ENCODE results near the gene YJEFN3.

The YJEFN3 gene

DNA sequence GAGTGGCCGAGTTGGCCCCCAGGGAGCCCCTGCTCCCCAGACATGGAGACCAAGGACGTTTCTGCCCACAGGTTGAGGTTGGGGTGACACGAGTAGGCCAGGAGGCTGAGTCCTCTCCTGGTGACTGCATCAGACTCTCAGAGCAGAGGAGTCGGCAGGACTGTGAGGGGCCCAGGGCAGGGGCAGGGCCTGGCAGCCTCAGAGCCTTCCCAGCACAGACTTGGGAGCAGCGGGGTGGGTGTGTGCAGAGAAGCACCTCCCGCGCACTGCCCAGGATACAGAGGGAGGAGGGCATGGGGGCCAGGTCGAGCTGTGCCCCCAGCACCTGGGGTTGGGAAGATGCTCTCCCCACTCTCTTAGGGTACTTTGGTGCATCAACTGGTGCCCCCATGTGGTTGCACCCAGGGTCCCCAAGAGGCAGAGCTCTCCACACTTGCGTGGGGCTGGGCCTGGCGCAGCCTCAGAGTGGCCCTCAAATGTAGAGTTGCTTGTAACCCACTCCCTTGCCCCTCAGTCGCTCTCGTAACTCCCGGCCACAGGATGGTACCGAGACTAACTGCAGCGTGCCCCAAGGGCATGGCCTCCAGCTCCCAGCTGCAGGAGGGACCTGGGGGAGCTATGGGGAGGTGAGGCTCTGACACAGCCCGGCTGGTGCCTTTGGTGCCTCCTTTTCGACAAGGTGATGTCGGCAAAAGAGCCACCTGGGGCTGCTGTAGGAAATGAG, 29.3 kb upstream of the YJEFN3 start:
- Histone ChIP-seq H3K36me3 (ENCODE audit: control insufficient read depth in 2 of 2, insufficient read depth in 2 of 2, low read length in 2 of 2) (peaks cover 42 to 53% of the 10 kb centered on the region in 2 donors), H3K4me3 (ENCODE audit: low read length in 2 of 2) (no peak overlapping the region), H3K4me1 (ENCODE audit: control insufficient read depth, insufficient read depth, low read length) (peaks cover 8% of the 10 kb centered on the region), H3K27ac (ENCODE audit: low read length) (no peak overlapping the region), H3K27me3 (ENCODE audit: control insufficient read depth in 1 of 2, insufficient read depth in 2 of 2, low read length in 2 of 2) (no peaks in the 10 kb centered on the region), H3K9ac (ENCODE audit: low read length in 2 of 2) (no peak overlapping the region), H3K9me3 (ENCODE audit: control insufficient read depth in 2 of 2, low read length in 2 of 2) (no peaks in the 10 kb centered on the region)

DNA sequence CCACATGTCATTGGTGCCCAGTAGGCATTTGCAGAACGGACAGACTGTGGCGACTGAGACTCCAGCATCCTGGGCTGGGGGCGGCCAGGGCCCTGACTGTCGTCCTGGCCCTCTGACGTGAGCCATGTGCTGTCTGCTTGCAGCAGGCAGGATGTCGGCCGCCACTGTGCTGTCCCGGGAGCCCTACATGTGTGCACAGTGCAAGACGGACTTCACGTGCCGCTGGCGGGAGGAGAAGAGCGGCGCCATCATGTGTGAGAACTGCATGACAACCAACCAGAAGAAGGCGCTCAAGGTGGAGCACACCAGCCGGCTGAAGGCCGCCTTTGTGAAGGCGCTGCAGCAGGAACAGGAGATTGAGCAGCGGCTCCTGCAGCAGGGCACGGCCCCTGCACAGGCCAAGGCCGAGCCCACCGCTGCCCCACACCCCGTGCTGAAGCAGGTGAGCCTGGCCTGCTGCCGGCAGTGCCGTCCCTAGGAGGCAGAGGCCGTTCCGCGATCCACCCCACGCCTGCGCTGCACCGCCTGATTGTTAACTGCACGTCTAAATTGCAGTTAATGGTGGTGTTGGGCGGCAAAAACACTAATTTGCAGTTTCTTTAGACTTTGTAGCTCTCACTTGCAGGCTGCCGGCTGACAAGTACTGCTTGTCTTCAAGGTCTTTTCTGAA, 27.6 kb upstream of the YJEFN3 start:
- H3K4me1 ChIP-seq (ENCODE audit: control insufficient read depth, insufficient read depth, low read length): peaks cover 8% of the 10 kb centered on the region
- no peak overlapping the region for H3K9ac ChIP-seq (ENCODE audit: low read length in 2 of 2)
- no peaks in the 10 kb centered on the region for H3K9me3 ChIP-seq (ENCODE audit: control insufficient read depth in 2 of 2, low read length in 2 of 2)
- H3K36me3 ChIP-seq (ENCODE audit: control insufficient read depth in 2 of 2, insufficient read depth in 2 of 2, low read length in 2 of 2): peaks cover 42 to 51% of the 10 kb centered on the region in 2 donors
- no peak overlapping the region for H3K27ac ChIP-seq (ENCODE audit: low read length)
- no peak overlapping the region for H3K4me3 ChIP-seq (ENCODE audit: low read length in 2 of 2)
- no peaks in the 10 kb centered on the region for H3K27me3 ChIP-seq (ENCODE audit: control insufficient read depth in 1 of 2, insufficient read depth in 2 of 2, low read length in 2 of 2)

DNA sequence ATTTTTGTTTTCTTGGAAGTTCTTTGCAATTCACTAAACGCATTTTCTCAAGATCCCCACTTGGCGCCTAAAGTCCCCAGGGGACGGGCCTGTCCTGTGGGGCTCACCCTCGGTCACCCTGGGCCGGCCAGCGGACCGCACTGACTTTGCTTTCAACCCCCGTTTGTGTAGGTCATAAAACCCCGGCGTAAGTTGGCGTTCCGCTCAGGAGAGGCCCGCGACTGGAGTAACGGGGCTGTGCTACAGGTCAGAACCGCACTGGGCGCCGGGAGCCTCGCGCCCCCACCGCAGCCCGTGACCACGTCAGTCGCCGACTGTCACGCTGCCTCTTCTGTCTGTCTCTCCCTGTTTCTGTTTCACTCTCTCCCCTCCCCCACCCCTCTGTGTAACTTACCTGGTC, 26.9 kb upstream of the YJEFN3 start:
- no peaks in the 10 kb centered on the region for H3K9me3 ChIP-seq (ENCODE audit: control insufficient read depth in 2 of 2, low read length in 2 of 2)
- peaks cover 39 to 47% of the 10 kb centered on the region in 2 donors for H3K36me3 ChIP-seq (ENCODE audit: control insufficient read depth in 2 of 2, insufficient read depth in 2 of 2, low read length in 2 of 2)

DNA sequence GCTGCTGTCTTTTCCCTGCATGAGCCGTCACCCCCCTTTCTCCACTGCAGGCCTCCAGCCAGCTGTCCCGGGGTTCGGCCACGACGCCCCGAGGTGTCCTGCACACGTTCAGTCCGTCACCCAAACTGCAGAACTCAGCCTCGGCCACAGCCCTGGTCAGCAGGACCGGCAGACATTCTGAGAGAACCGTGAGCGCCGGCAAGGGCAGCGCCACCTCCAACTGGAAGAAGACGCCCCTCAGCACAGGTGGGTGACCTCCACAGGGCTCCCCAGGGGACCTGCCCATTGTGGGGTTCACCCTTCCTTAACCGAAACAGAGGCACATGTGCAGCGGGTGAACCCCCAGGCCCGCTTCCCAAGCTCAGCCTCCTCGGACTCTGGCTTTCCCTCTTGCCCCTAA, 26.4 kb upstream of the YJEFN3 start:
- H3K4me3 ChIP-seq (ENCODE audit: low read length in 2 of 2): no peak overlapping the region
- H3K36me3 ChIP-seq (ENCODE audit: control insufficient read depth in 2 of 2, insufficient read depth in 2 of 2, low read length in 2 of 2): peaks cover 39 to 47% of the 10 kb centered on the region in 2 donors
- no peaks in the 10 kb centered on the region for H3K27me3 ChIP-seq (ENCODE audit: control insufficient read depth in 1 of 2, insufficient read depth in 2 of 2, low read length in 2 of 2)
- peaks cover 8% of the 10 kb centered on the region for H3K4me1 ChIP-seq (ENCODE audit: control insufficient read depth, insufficient read depth, low read length)
- H3K9me3 ChIP-seq (ENCODE audit: control insufficient read depth in 2 of 2, low read length in 2 of 2): no peaks in the 10 kb centered on the region
- H3K27ac ChIP-seq (ENCODE audit: low read length): no peak overlapping the region
- no peak overlapping the region for H3K9ac ChIP-seq (ENCODE audit: low read length in 2 of 2)

More for the DNA sequence above, 26.9 kb upstream of the YJEFN3 start:
- Histone ChIP-seq H3K9ac (ENCODE audit: low read length in 2 of 2) (no peak overlapping the region), H3K27me3 (ENCODE audit: control insufficient read depth in 1 of 2, insufficient read depth in 2 of 2, low read length in 2 of 2) (no peaks in the 10 kb centered on the region), H3K4me1 (ENCODE audit: control insufficient read depth, insufficient read depth, low read length) (peaks cover 8% of the 10 kb centered on the region), H3K27ac (ENCODE audit: low read length) (no peak overlapping the region), H3K4me3 (ENCODE audit: low read length in 2 of 2) (no peak overlapping the region)

DNA sequence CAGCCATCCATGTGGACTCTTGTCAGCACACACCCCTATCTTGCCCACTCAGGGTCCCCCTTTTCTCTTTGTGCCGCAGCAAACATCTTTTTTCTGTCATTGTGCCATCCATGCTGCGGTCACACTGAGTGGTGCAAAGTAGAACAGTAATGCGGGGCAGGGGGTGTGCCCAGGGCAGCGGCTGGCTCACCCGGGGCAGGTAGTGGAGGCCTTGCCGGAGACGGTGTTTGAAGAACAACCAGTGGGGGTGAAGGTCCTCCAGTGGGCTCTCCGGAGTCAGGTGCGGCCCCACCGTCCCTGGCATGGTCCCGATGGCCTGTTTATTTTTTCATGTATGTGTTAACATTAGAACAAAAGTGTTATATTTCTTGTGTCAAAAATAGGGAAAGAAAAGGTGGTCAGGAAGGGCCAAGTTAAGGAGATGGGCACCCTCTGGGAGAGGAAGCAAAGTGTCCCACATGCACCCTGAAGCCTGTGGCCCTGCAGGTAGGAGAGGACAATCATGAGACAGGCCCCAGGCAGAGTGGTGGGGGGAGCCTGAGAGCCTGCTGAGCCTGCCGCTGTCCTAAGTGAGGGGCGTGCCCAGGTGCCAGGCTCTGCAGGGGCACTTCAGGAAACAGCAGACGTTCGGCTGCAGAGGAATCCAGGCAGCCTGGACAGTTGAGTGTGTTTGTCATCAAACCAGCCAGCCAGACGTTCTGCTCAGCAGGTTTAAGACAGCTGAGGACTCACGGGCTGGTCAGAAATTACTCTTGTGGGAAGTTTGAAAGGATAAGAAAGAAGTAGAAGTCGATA, 25.7 kb upstream of the YJEFN3 start:
- Histone ChIP-seq H3K27ac (ENCODE audit: low read length) (no peak overlapping the region), H3K36me3 (ENCODE audit: control insufficient read depth in 2 of 2, insufficient read depth in 2 of 2, low read length in 2 of 2) (peaks cover 43% of the 10 kb centered on the region in 2 donors), H3K4me1 (ENCODE audit: control insufficient read depth, insufficient read depth, low read length) (peaks cover 8% of the 10 kb centered on the region), H3K4me3 (ENCODE audit: low read length in 2 of 2) (no peak overlapping the region), H3K27me3 (ENCODE audit: control insufficient read depth in 1 of 2, insufficient read depth in 2 of 2, low read length in 2 of 2) (no peaks in the 10 kb centered on the region), H3K9me3 (ENCODE audit: control insufficient read depth in 2 of 2, low read length in 2 of 2) (no peaks in the 10 kb centered on the region), H3K9ac (ENCODE audit: low read length in 2 of 2) (no peak overlapping the region)

DNA sequence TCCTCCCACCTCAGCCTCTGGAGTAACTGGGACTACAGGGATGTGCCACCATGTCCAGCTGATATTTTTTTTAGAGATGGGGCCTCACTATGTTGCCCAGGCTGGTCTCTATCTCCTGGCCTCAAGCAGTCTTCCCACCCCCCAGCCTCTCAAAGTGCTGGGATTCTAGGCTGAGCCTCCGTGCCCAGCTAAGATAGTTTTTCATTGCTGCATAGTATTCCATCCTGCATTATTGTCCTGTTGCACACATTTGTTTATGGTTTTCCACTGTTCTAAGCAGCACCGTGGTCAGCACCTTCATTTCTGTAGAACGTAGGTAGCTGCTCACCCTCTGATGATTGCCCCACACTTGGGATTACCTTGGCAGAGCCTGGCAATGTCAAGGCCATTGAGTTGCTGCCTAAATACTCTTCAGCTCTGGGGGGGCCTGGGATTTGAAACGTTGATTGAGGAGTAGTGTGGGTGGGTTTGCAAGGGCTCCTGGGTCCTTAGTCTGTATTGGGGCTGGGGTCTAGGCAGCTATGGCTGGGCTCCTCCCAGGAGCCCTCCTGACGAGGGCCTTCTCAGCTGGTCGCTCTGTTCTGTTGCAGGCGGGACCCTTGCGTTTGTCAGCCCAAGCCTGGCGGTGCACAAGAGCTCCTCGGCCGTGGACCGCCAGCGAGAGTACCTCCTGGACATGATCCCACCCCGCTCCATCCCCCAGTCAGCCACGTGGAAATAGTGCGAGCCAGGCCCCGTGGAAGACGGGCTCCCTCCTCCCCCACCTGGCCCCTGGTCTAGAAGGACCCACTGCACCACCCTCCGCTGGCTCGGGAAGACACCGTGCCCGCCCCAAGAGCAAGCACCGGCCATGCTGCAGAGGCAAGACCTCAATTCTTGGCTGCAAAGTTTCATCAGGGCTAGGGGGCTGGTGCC, 23.7 kb upstream of the YJEFN3 start:
- Histone ChIP-seq H3K4me3 (ENCODE audit: low read length in 2 of 2) (no peak overlapping the region), H3K4me1 (ENCODE audit: control insufficient read depth, insufficient read depth, low read length) (peaks cover 8% of the 10 kb centered on the region), H3K36me3 (ENCODE audit: control insufficient read depth in 2 of 2, insufficient read depth in 2 of 2, low read length in 2 of 2) (peaks cover 26 to 34% of the 10 kb centered on the region in 2 donors), H3K27me3 (ENCODE audit: control insufficient read depth in 1 of 2, insufficient read depth in 2 of 2, low read length in 2 of 2) (no peaks in the 10 kb centered on the region), H3K9ac (ENCODE audit: low read length in 2 of 2) (no peak overlapping the region), H3K27ac (ENCODE audit: low read length) (no peak overlapping the region), H3K9me3 (ENCODE audit: control insufficient read depth in 2 of 2, low read length in 2 of 2) (no peaks in the 10 kb centered on the region)

DNA sequence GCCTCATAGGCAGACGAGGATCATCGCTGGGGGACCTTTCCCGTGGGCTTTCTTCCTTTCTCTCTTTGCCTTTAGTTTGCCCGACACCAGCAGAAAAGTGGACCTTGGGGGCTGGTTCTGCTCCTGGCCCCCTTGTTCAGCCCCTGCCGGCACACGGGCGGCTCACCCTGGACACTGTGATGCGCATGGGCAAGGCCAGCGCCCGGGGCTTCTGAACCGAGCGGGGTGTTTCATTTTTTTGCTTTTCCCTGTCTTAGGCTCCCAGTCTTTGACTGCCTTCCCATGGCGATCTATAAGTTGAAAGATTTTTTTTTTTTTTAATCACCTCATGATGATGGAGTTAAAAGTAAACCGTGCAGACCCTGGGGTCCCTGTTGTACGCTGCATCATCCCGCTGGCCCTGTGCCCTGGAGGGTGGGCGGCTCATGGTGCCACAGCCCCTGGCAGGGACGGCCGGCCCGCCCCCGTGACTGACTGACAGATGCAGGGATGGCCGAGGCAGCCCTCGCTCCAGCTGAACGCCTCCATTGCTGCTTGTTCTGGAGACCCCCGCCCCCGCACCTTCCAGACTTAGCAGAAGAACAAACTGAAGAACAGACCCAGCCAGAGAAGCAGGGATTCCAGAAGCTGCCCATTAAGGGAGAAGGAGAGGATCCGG, 22.9 kb upstream of the YJEFN3 start:
- H3K4me3 ChIP-seq (ENCODE audit: low read length in 2 of 2): no peak overlapping the region
- H3K27me3 ChIP-seq (ENCODE audit: control insufficient read depth in 1 of 2, insufficient read depth in 2 of 2, low read length in 2 of 2): no peaks in the 10 kb centered on the region
- peaks cover 21 to 28% of the 10 kb centered on the region in 2 donors for H3K36me3 ChIP-seq (ENCODE audit: control insufficient read depth in 2 of 2, insufficient read depth in 2 of 2, low read length in 2 of 2)
- H3K9me3 ChIP-seq (ENCODE audit: control insufficient read depth in 2 of 2, low read length in 2 of 2): no peaks in the 10 kb centered on the region
- no peak overlapping the region for H3K27ac ChIP-seq (ENCODE audit: low read length)
- H3K9ac ChIP-seq (ENCODE audit: low read length in 2 of 2): no peak overlapping the region
- H3K4me1 ChIP-seq (ENCODE audit: control insufficient read depth, insufficient read depth, low read length): peaks cover 8% of the 10 kb centered on the region

DNA sequence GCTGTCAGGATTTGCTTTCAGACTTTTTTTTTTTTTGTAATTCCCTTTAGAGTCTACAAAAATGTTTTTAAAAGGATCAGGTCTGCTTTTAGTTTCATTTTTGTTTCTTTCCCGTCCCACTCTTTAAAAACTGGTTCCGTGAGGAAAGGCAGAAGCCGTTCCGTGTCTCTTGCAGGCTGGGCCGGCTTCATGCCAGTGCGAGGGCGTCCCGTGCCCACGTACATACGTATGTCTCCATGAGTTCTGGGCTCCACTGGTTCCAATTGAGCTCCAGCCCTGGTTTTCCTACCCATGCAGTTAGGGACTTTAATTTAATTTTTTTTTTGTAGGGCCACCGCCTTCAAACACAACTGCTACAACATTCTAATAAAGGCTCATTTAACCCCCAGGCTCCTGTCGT, 22.1 kb upstream of the YJEFN3 start:
- Histone ChIP-seq H3K27me3 (ENCODE audit: control insufficient read depth in 1 of 2, insufficient read depth in 2 of 2, low read length in 2 of 2) (no peaks in the 10 kb centered on the region), H3K9me3 (ENCODE audit: control insufficient read depth in 2 of 2, low read length in 2 of 2) (no peaks in the 10 kb centered on the region), H3K4me3 (ENCODE audit: low read length in 2 of 2) (no peak overlapping the region), H3K36me3 (ENCODE audit: control insufficient read depth in 2 of 2, insufficient read depth in 2 of 2, low read length in 2 of 2) (peaks cover 15 to 28% of the 10 kb centered on the region in 2 donors), H3K4me1 (ENCODE audit: control insufficient read depth, insufficient read depth, low read length) (peaks cover 8% of the 10 kb centered on the region), H3K9ac (ENCODE audit: low read length in 2 of 2) (no peak overlapping the region), H3K27ac (ENCODE audit: low read length) (no peak overlapping the region)

DNA sequence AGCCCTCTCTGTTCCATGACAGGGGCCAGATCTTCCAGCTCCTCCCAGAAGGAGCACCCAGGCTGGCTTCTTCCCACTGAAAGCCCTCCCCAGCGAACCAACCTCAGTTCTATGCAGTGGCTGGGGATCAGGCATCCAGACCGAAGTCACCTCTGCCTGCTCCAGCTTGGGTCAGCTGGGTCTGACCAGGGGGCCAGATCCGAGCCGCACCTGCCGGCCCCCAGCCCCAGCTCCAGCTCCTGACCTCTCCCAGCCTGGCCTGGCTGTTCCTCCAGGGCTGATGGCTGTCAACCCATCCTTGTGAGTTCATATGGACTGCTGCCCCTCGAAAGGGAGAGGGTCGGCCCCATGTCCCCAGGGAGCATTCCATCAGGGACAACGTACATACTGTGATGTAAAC, 21.4 kb upstream of the YJEFN3 start:
- peaks cover 11 to 21% of the 10 kb centered on the region in 2 donors for H3K36me3 ChIP-seq (ENCODE audit: control insufficient read depth in 2 of 2, insufficient read depth in 2 of 2, low read length in 2 of 2)
- no peaks in the 10 kb centered on the region for H3K9me3 ChIP-seq (ENCODE audit: control insufficient read depth in 2 of 2, low read length in 2 of 2)
- no peak overlapping the region for H3K27ac ChIP-seq (ENCODE audit: low read length)
- H3K4me3 ChIP-seq (ENCODE audit: low read length in 2 of 2): no peak overlapping the region
- no peaks in the 10 kb centered on the region for H3K27me3 ChIP-seq (ENCODE audit: control insufficient read depth in 1 of 2, insufficient read depth in 2 of 2, low read length in 2 of 2)
- H3K4me1 ChIP-seq (ENCODE audit: control insufficient read depth, insufficient read depth, low read length): peaks cover 8% of the 10 kb centered on the region
- H3K9ac ChIP-seq (ENCODE audit: low read length in 2 of 2): no peak overlapping the region

DNA sequence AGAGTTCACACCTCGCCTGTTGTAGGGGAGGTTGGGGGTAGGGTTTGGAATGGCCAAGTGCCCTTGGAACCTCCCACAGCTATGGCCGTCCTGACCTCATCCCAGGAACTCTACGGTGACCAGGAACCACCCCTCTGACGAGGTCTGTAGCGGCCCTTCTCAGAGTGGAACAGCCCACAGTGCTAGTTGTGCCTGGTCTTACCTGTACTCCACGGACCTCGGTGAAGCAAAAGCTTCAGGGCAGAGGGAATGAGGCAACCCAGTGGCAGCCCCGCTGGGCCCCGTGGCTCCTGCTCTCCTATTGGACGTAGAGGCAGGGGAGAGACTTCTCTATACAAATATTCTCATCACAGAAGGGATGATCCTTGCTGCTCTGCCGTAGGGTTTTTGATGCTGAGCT, 20.5 kb upstream of the YJEFN3 start:
- peaks cover 8 to 15% of the 10 kb centered on the region in 2 donors for H3K36me3 ChIP-seq (ENCODE audit: control insufficient read depth in 2 of 2, insufficient read depth in 2 of 2, low read length in 2 of 2)
- no peak overlapping the region for H3K4me3 ChIP-seq (ENCODE audit: low read length in 2 of 2)
- H3K27me3 ChIP-seq (ENCODE audit: control insufficient read depth in 1 of 2, insufficient read depth in 2 of 2, low read length in 2 of 2): no peaks in the 10 kb centered on the region
- no peaks in the 10 kb centered on the region for H3K9me3 ChIP-seq (ENCODE audit: control insufficient read depth in 2 of 2, low read length in 2 of 2)
- H3K27ac ChIP-seq (ENCODE audit: low read length): no peak overlapping the region
- H3K4me1 ChIP-seq (ENCODE audit: control insufficient read depth, insufficient read depth, low read length): peaks cover 5% of the 10 kb centered on the region
- H3K9ac ChIP-seq (ENCODE audit: low read length in 2 of 2): no peak overlapping the region

All from stomach smooth muscle (tissue), 2 donors.